ENCODE measurements around the gene FSCN2. TPM values are rescaled to one million over a fixed set of nuclear protein-coding genes. Genes with fewer than 3 reads are reported as not detected.

Gene FSCN2
- total and polyA plus RNA-seq, 2 donors (not counting 3 experiments of a cell fraction or from before 2014, with no cell fraction given), result 0.32 to 0.71 TPM

DNA sequence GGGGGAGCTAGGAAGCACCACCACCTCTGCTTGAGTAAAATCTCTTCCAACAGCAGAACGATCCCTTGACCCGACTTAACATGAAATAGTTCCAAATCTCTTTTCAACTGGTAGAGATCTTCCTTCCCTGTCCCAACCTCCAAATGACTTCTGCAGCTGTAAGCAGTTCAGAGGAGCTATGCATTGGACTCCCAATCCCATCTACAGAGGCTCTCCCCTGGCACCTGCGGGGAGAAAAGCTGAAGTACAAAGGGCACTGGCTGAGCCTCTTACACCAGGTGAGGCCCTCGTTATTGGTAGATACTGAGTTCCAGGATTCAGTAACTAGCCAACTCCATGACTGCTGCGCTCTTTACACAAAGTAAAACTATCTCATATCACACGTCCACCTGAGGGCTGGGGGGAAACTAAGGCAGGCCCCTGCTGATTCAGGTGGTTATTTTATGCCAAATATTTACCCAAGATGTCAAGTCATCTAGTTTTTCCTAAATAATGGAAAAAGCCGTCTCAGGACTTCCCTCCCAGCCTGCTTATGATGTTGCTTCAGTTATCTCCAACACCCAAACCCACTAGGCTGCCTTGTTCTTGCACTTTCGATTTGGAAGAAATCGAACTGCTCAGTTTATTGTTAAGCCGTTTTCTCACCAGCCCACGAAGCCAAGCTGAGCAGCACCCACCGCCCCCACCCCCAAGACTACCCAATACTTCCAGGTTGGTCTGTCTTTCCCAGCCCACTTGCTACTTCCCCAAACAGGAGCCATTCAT is 18.8 kb upstream of the FSCN2 start:
- peak overlapping the region; percentile 42 to 93 (median 78) for H3K4me3 ChIP-seq (replicated peaks in 1 of 3; ENCODE audit: insufficient read depth in 1 of 3, low read depth in 1 of 3, low read length in 3 of 3)
- H3K79me2 ChIP-seq (ENCODE audit: control insufficient read depth, insufficient read depth, low read length), result peaks cover 36% of the 10 kb centered on the region
- H3K9me1 ChIP-seq (replicated peaks; ENCODE audit: control insufficient read depth, extremely low read depth, insufficient read depth, low read length), result no peaks in the 10 kb centered on the region
- dilution Hi-C loops (cut with MboI; ENCODE audit: extremely low pct_ligation_motif_present, low sequenced_read_pairs), result no loop called here
- peak; percentile 26 for TF ChIP-seq POLR2AphosphoS5 (IDR thresholded peaks at IDR 0.05; ENCODE audit: insufficient read depth, low read depth, low read length)
- TF ChIP-seq, protein P1, sequence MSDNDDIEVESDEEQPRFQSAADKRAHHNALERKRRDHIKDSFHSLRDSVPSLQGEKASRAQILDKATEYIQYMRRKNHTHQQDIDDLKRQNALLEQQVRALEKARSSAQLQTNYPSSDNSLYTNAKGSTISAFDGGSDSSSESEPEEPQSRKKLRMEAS (IDR thresholded peaks at IDR 0.05; ENCODE audit: insufficient read depth, insufficient read length), result no peak
- intact Hi-C loops (cut with micrococcal nuclease), result no loop called here
- H2AFZ ChIP-seq (ENCODE audit: low read depth, low read length), result no peak overlapping the region
- H3K9me3 ChIP-seq (replicated peaks; ENCODE audit: control insufficient read depth, insufficient read depth, low read length), result no peaks in the 10 kb centered on the region
- peaks cover 2% of the 10 kb centered on the region for H4K20me1 ChIP-seq (replicated peaks; ENCODE audit: control insufficient read depth, extremely low read depth, insufficient read depth, low read length)
- peak overlapping the region; percentile 83 for H3K4me2 ChIP-seq (ENCODE audit: insufficient read depth, low read length)
- CTCF ChIA-PET, result interaction anchor here (0.7 to 1.5 kb wide), 5 partner anchors 9 to 256 kb away, joined by 3 to 8 read pairs (median 3); no protein-coding TSS in a partner anchor
- DNase-seq (ENCODE audit: low read depth, low spot score) (peak; percentile 29), FAIRE-seq (no peak)
- H3K4me1 ChIP-seq (ENCODE audit: control insufficient read depth, extremely low read depth, insufficient read depth, low read length), result peaks cover 20% of the 10 kb centered on the region
- no TSS peak for BruUV-seq (replicated peaks)
- peaks cover 15 to 24% of the 10 kb centered on the region in 2 experiments for H3K36me3 ChIP-seq (ENCODE audit: control insufficient read depth in 2 of 2, extremely low read depth in 1 of 2, insufficient read depth in 2 of 2, low read length in 2 of 2)
- POLR2A ChIA-PET, result interaction anchor here (1.4 kb wide), 1 partner anchor 15 kb away, joined by 3 read pairs; no protein-coding TSS in a partner anchor
- H3K27ac ChIP-seq (ENCODE audit: insufficient read depth, low read depth, low read length), result no peak overlapping the region
- H3K9ac ChIP-seq (replicated peaks; ENCODE audit: extremely low read depth, insufficient read depth, low read length), result peak overlapping the region; percentile 81
- H3K27me3 ChIP-seq (ENCODE audit: control insufficient read depth in 2 of 2, insufficient read depth in 2 of 2, low read length in 2 of 2), result no peaks in the 10 kb centered on the region

DNA sequence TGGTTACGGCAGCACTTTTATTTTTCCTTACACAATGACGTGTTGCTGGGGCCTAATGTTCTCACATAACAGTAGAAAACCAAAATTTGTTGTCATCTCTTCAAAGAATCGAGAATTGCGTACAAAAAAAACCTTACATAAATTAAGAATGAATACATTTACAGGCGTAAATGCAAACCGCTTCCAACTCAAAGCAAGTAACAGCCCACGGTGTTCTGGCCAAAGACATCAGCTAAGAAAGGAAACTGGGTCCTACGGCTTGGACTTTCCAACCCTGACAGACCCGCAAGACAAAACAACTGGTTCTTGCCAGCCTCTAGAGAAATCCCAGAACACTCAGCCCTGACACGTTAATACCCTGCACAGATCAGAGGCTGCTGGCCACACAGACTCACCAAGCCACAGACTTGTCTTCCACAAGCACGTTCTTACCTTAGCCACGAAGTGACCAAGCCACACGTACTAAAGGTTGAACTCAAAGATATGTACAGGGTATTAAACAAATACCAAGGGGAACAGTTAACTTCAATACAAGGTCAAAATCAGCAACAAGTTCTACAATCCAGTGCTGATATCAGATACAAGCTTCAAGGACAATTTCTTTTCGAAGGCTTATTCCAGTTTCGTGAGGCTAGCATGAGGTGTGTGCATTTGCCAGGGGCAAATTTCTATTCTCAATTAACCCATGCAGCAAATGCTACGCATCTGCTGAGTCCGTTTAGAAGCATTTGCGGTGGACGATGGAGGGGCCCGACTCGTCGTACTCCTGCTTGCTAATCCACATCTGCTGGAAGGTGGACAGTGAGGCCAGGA is 18.0 kb upstream of the FSCN2 start:
- CTCF ChIA-PET, result no interaction called here
- Histone ChIP-seq H3K36me3 (ENCODE audit: control insufficient read depth in 2 of 2, extremely low read depth in 1 of 2, insufficient read depth in 2 of 2, low read length in 2 of 2) (peaks cover 15 to 24% of the 10 kb centered on the region in 2 experiments), H3K4me3 (replicated peaks in 1 of 3; ENCODE audit: insufficient read depth in 1 of 3, low read depth in 1 of 3, low read length in 3 of 3) (peak overlapping the region; percentile 42 to 93 (median 78)), H3K27ac (ENCODE audit: insufficient read depth, low read depth, low read length) (no peak overlapping the region), H3K27me3 (ENCODE audit: control insufficient read depth in 2 of 2, insufficient read depth in 2 of 2, low read length in 2 of 2) (no peaks in the 10 kb centered on the region), H3K9ac (replicated peaks; ENCODE audit: extremely low read depth, insufficient read depth, low read length) (peak overlapping the region; percentile 81), H3K9me1 (replicated peaks; ENCODE audit: control insufficient read depth, extremely low read depth, insufficient read depth, low read length) (no peaks in the 10 kb centered on the region), H3K79me2 (ENCODE audit: control insufficient read depth, insufficient read depth, low read length) (peaks cover 38% of the 10 kb centered on the region), H2AFZ (ENCODE audit: low read depth, low read length) (no peak overlapping the region), H3K4me2 (ENCODE audit: insufficient read depth, low read length) (peak overlapping the region; percentile 83), H3K9me3 (replicated peaks; ENCODE audit: control insufficient read depth, insufficient read depth, low read length) (no peaks in the 10 kb centered on the region), H3K4me1 (ENCODE audit: control insufficient read depth, extremely low read depth, insufficient read depth, low read length) (peaks cover 20% of the 10 kb centered on the region), H4K20me1 (replicated peaks; ENCODE audit: control insufficient read depth, extremely low read depth, insufficient read depth, low read length) (peaks cover 2% of the 10 kb centered on the region)
- dilution Hi-C loops (cut with MboI; ENCODE audit: extremely low pct_ligation_motif_present, low sequenced_read_pairs), result no loop called here
- peak; percentile 47 for TF ChIP-seq POLR2A (IDR thresholded peaks at IDR 0.05; ENCODE audit: low read depth, low read length)
- TF ChIP-seq POLR2AphosphoS5 (IDR thresholded peaks at IDR 0.05; ENCODE audit: insufficient read depth, low read depth, low read length), result peak; percentile 40
- no peak for TF ChIP-seq GATA2 (IDR thresholded peaks at IDR 0.05; ENCODE audit: insufficient read depth, insufficient read length, low read depth, low read length)
- POLR2A ChIA-PET, result interaction anchor here (1.1 to 1.3 kb wide), 2 partner anchors 57 to 115 kb away, joined by 3 read pairs; partner anchors contain the start of gene BAHCC1
- DNase-seq (ENCODE audit: low read depth, low spot score) (peak; percentile 27), FAIRE-seq (peak; percentile 55)
- BruUV-seq (replicated peaks), result no TSS peak
- intact Hi-C loops (cut with micrococcal nuclease), result loop anchor here (1.0 to 5.0 kb wide), 2 partner anchors 115 to 258 kb away; partner anchors contain the start of gene BAHCC1

All from endothelial cell of umbilical vein (primary cell).